Endothelial cell (in vitro differentiated cells): Measurements from ENCODE around the gene BHLHE23. TPM values are rescaled to one million over a fixed set of nuclear protein-coding genes. Genes with fewer than 3 reads are reported as not detected.

Experiments
- DNase-seq: peaks from one replicate; pipeline ENCODE4 v3.0.0; 2021; ENCODE audit warnings: low spot score
- H3K27ac Mint-ChIP-seq: one replicate; pipeline ENCODE4 v1.8.0; 2021; ENCODE audit warnings: mixed read lengths, inconsistent platforms; ENCODE audit not compliant: unreplicated experiment
- H3K27me3 Mint-ChIP-seq: one replicate; pipeline ENCODE4 v1.8.0; 2021; ENCODE audit warnings: mild to moderate bottlenecking, moderate library complexity, mixed read lengths, inconsistent platforms; ENCODE audit not compliant: unreplicated experiment
- H3K36me3 Mint-ChIP-seq: one replicate; pipeline ENCODE4 v1.8.0; 2021; ENCODE audit warnings: mild to moderate bottlenecking, low read depth, mixed read lengths, inconsistent platforms; ENCODE audit not compliant: unreplicated experiment
- H3K4me1 Mint-ChIP-seq: one replicate; pipeline ENCODE4 v1.8.0; 2021; ENCODE audit warnings: mild to moderate bottlenecking, mixed read lengths, inconsistent platforms; ENCODE audit not compliant: unreplicated experiment
- H3K4me3 Mint-ChIP-seq: one replicate; pipeline ENCODE4 v1.8.0; 2021; ENCODE audit warnings: mild to moderate bottlenecking, mixed read lengths, inconsistent platforms; ENCODE audit not compliant: unreplicated experiment
- H3K9me3 Mint-ChIP-seq: one replicate; pipeline ENCODE4 v1.8.0; 2021; ENCODE audit warnings: mixed read lengths, inconsistent platforms; ENCODE audit not compliant: unreplicated experiment
- CTCF ChIP-seq: fragments of 200-600 bp; sonication (generic); IDR thresholded peaks from one replicate; pipeline ENCODE4 v1.5.0; 2021; ENCODE audit warnings: antibody characterized with exemption; ENCODE audit not compliant: unreplicated experiment
- total RNA-seq: library from RNA; stranded (reverse); fragmentation: NEBNext Ultra II Directional; extraction: Animal tissue kit (Norgen Biotek cat#: 25700); gene quantifications from one replicate; pipeline ENCODE4 v1.2.1, GENCODE V29; 2021; ENCODE audit not compliant: unreplicated experiment

BHLHE23 gene
- total RNA-seq, 1 donor from 2014 or later, result not detected

DNA sequence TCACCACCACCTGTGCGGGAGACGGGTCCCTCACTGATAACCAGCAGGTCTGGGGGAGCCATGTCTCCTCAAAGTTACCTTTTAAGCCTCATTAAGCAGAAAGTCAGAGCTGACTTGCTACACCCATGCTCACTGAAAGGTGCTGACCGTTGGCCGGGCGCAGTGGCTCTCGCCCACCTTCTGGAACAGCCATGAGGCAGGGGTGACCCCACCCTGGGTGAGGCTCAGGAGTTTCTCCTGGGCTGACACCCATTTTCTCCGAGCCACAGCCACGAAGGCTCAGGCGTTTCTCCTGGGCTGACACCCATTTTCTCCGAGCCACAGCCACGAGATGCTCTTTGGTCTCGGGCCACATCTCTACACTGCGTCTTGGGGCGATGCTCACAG is 10.2 kb downstream of the BHLHE23 start:
- no peak for DNase-seq
- no peaks in the 10 kb centered on the region for H3K36me3 Mint-ChIP-seq
- H3K27me3 Mint-ChIP-seq, result peaks cover 18% of the 10 kb centered on the region
- H3K9me3 Mint-ChIP-seq, result no peaks in the 10 kb centered on the region
- no peak overlapping the region for H3K4me3 Mint-ChIP-seq
- no peak for TF ChIP-seq CTCF
- no peak overlapping the region for H3K27ac Mint-ChIP-seq
- no peaks in the 10 kb centered on the region for H3K4me1 Mint-ChIP-seq

DNA sequence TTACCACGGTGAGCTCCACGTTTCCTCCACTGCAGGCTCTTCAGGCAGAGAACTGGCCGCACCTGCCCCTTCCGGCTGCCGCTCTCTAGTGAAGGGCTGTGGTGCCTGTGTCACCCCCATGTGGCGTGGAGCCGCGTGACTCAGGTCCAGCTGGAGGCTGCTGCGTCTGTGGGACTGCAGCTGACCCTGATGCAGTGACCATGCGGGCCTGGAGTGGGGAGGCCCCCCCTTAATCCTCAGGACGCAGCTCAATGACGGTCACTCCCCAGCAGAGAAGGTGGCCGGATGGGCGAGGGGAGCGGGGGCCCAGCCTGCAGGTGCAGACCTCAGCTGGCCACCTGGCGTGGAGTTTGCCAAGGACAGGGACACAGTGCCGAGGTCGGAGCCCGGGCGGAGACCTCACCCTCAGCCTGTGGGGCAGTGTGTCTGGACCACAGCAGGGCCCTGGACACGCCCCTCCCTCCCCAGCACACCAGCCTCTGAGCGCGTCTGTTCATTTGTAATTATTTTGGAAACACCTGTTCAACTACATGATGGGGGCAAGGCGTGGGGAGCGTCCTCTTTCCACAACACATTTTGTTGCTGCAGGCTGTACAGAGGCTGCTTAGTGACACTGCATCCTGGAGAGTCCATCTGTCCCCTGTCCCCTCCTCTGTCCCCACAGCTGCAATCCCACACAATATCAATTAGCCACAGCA is 10.7 kb downstream of the BHLHE23 start:
- peaks cover 18% of the 10 kb centered on the region for H3K27me3 Mint-ChIP-seq
- no peak overlapping the region for H3K27ac Mint-ChIP-seq
- no peak overlapping the region for H3K4me3 Mint-ChIP-seq
- no peak for TF ChIP-seq CTCF
- DNase-seq, result no peak
- H3K4me1 Mint-ChIP-seq, result no peaks in the 10 kb centered on the region
- no peaks in the 10 kb centered on the region for H3K36me3 Mint-ChIP-seq
- no peaks in the 10 kb centered on the region for H3K9me3 Mint-ChIP-seq

- no peaks in the 10 kb centered on the region for H3K9me3 Mint-ChIP-seq
- no peaks in the 10 kb centered on the region for H3K36me3 Mint-ChIP-seq
- H3K27ac Mint-ChIP-seq, result no peak overlapping the region
- DNase-seq, result no peak
- no peak for TF ChIP-seq CTCF
- H3K4me3 Mint-ChIP-seq, result no peak overlapping the region
- H3K4me1 Mint-ChIP-seq, result no peaks in the 10 kb centered on the region
- H3K27me3 Mint-ChIP-seq, result peaks cover 15% of the 10 kb centered on the region
Measured at GRCh38 chr20:62995481-62995880, 11.3 kb downstream of the BHLHE23 start.

DNA sequence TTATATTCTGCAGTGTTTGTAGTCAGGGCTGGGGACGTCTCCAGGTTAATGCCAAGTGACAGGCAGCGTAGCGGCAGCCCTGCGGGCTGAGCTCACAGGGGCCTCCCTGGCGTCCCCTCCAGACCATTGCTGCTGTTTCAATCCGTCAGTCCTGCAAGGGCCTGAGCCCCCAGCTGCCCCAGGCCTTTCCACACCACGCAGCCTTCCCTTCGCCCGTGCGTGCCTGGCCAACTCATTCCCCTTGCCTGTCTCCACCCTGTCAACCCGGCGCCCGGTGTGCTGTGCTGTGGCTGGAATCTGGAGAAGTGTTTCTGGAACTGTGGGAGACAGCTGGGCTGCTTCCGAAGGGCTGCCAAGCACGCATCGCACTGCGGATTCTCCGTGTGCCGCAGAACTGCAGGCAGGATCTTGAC is 11.9 kb downstream of the BHLHE23 start:
- Mint-ChIP-seq H3K9me3 (no peaks in the 10 kb centered on the region), H3K4me1 (no peaks in the 10 kb centered on the region), H3K4me3 (no peak overlapping the region), H3K27ac (no peak overlapping the region), H3K36me3 (no peaks in the 10 kb centered on the region), H3K27me3 (peaks cover 15% of the 10 kb centered on the region)
- TF ChIP-seq CTCF, result no peak
- no peak for DNase-seq

DNA sequence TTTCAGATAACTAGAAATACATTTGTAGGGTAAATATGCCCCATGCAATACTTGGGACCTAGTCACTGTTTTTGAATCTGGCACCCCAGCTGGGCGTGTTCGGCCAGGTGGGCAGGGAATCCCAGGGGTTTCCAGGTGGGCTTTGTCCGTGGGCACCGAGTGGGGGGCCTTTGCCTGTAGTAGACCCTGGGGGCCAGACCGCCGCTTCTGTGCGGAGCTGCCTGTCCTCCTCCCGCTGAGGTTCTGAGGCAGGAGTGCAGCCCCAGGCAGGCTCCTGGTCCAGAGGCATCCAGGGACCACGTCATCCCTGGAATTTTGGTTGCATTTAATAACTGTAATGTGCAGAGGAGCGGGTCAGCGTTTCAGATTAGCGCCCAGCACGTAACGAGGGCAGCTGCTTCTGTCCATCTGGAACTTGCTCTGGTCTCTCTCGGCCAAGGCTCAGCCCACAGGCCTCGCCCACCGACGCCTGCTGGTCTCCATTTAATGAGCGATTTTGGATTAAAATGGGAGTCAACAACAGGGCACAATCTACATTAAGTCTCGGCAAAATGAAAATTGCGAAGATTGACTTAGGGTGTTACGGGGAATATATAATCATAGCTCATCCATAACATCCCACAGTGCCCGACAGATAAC is 12.8 kb downstream of the BHLHE23 start:
- Mint-ChIP-seq H3K27ac (no peak overlapping the region), H3K4me3 (no peak overlapping the region), H3K4me1 (no peaks in the 10 kb centered on the region), H3K36me3 (no peaks in the 10 kb centered on the region), H3K27me3 (peaks cover 14% of the 10 kb centered on the region), H3K9me3 (no peaks in the 10 kb centered on the region)
- no peak for DNase-seq
- no peak for TF ChIP-seq CTCF
